Trophoblast cell (in vitro differentiated cells and primary cell): Measurements from ENCODE around the gene MMP17.

Source experiments
- DNase-seq, 2 donors: peaks; one replicate each; pipeline ENCODE4 v3.0.0-alpha.2; 2016
- H2AFZ ChIP-seq: 2 replicates; pipeline ENCODE4 v1.6.1; 2013; ENCODE audit warnings: low read length, moderate library complexity, mild to moderate bottlenecking; ENCODE audit not compliant: insufficient read depth, poor library complexity
- H2AK5ac ChIP-seq: 2 replicates; pipeline ENCODE4 v1.6.1; 2013; ENCODE audit warnings: mild to moderate bottlenecking, low read length
- H2BK120ac ChIP-seq: 2 replicates; pipeline ENCODE4 v1.6.1; 2013; ENCODE audit warnings: low read length, mild to moderate bottlenecking, moderate library complexity; ENCODE audit not compliant: insufficient read depth, poor library complexity
- H2BK12ac ChIP-seq: 2 replicates; pipeline ENCODE4 v1.6.1; 2013; ENCODE audit warnings: mild to moderate bottlenecking, low read length, moderate library complexity
- H2BK5ac ChIP-seq: 2 replicates; pipeline ENCODE4 v1.6.1; 2013; ENCODE audit warnings: low read length, low read depth, moderate library complexity, mild to moderate bottlenecking; ENCODE audit not compliant: poor library complexity
- H3K14ac ChIP-seq: 2 replicates; pipeline ENCODE4 v1.6.1; 2013; ENCODE audit warnings: mild to moderate bottlenecking, low read length
- H3K18ac ChIP-seq: 2 replicates; pipeline ENCODE4 v1.6.1; 2013; ENCODE audit warnings: mild to moderate bottlenecking, low read length
- H3K23ac ChIP-seq: 2 replicates; pipeline ENCODE4 v1.6.1; 2013; ENCODE audit warnings: low read length
- H3K27ac ChIP-seq: 2 replicates; pipeline ENCODE4 v1.5.1; 2013; ENCODE audit warnings: low read depth, mild to moderate bottlenecking, inconsistent platforms, low read length, moderate library complexity
- H3K27me3 ChIP-seq: 2 replicates; pipeline ENCODE4 v1.6.1; 2013; ENCODE audit warnings: inconsistent platforms, mild to moderate bottlenecking, low read length, moderate library complexity; ENCODE audit not compliant: insufficient read depth
- H3K36me3 ChIP-seq, 2 experiments: 1 replicate in 1 of 2; 2 replicates in 1 of 2; pipeline ENCODE4 v1.6.1; 2013; ENCODE audit warnings: low read length in 2 of 2, mild to moderate bottlenecking in 2 of 2, moderate library complexity in 1 of 2; ENCODE audit not compliant: insufficient read depth in 2 of 2, control insufficient read depth in 1 of 2
- H3K4ac ChIP-seq: 2 replicates; pipeline ENCODE4 v1.6.1; 2013; ENCODE audit warnings: low read depth, mild to moderate bottlenecking, low read length, moderate library complexity
- H3K4me1 ChIP-seq, 2 experiments: 1 replicate in 1 of 2; 2 replicates in 1 of 2; pipeline ENCODE4 v1.6.1; 2013; ENCODE audit warnings: low read length in 2 of 2, mild to moderate bottlenecking in 2 of 2, moderate library complexity in 1 of 2; ENCODE audit not compliant: insufficient read depth in 2 of 2, control insufficient read depth in 1 of 2
- H3K4me2 ChIP-seq: 2 replicates; pipeline ENCODE4 v1.6.1; 2013; ENCODE audit warnings: inconsistent platforms, mild to moderate bottlenecking, low read length, moderate library complexity
- H3K4me3 ChIP-seq: 2 replicates; pipeline ENCODE4 v1.5.1; 2013; ENCODE audit warnings: mild to moderate bottlenecking, low read depth, low read length, inconsistent platforms
- H3K79me1 ChIP-seq: one replicate; pipeline ENCODE4 v1.6.1; 2013; ENCODE audit warnings: low read length
- H3K79me2 ChIP-seq: 2 replicates; pipeline ENCODE4 v1.6.1; 2013; ENCODE audit warnings: low read length, mild to moderate bottlenecking; ENCODE audit not compliant: control insufficient read depth, insufficient read depth, poor library complexity
- H3K9ac ChIP-seq: 2 replicates; pipeline ENCODE4 v1.6.1; 2013; ENCODE audit warnings: mild to moderate bottlenecking, low read length
- H3K9me3 ChIP-seq: 2 replicates; pipeline ENCODE4 v1.6.1; 2013; ENCODE audit warnings: low read depth, mild to moderate bottlenecking, control low read depth, inconsistent platforms, low read length; ENCODE audit not compliant: insufficient read depth
- H4K12ac ChIP-seq: 2 replicates; pipeline ENCODE4 v1.6.1; 2013; ENCODE audit warnings: low read depth, mild to moderate bottlenecking, low read length, moderate library complexity
- H4K8ac ChIP-seq: 2 replicates; pipeline ENCODE4 v1.6.1; 2013; ENCODE audit warnings: low read depth, mild to moderate bottlenecking, low read length, moderate library complexity
- H4K91ac ChIP-seq: one replicate; pipeline ENCODE4 v1.6.1; 2013; ENCODE audit warnings: low read depth, mild to moderate bottlenecking, low read length, moderate library complexity
- WGBS: extraction: QIAGEN DNeasy Blood & Tissue Kit; methylation state at CpG from one replicate; pipeline ENCODE4 v1.1.7; 2013; ENCODE audit warnings: missing lambda C conversion rate; ENCODE audit not compliant: insufficient read length, insufficient coverage; ENCODE audit errors: extremely low coverage; 5-methylcytosine and 5-hydroxymethylcytosine counted together

The MMP17 gene

GRCh38 chr12:131852551-131853299 is 24.5 kb downstream of the MMP17 start:
- Histone ChIP-seq H3K4ac (no peak overlapping the region), H3K4me3 (no peak overlapping the region), H3K27me3 (no peaks in the 10 kb centered on the region), H3K9me3 (no peaks in the 10 kb centered on the region), H3K27ac (no peak overlapping the region), H2AFZ (no peak overlapping the region), H3K18ac (no peak overlapping the region), H2AK5ac (peak overlapping the region; percentile 5), H3K9ac (no peak overlapping the region), H3K4me1 (no peaks in the 10 kb centered on the region), H4K12ac (no peak overlapping the region), H2BK120ac (no peak overlapping the region), H3K79me1 (no peaks in the 10 kb centered on the region), H3K23ac (no peak overlapping the region), H3K4me2 (no peak overlapping the region), H4K91ac (peak overlapping the region; percentile 26), H4K8ac (peak overlapping the region; percentile 4), H3K14ac (no peak overlapping the region), H3K79me2 (no peaks in the 10 kb centered on the region), H3K36me3 (no peaks in the 10 kb centered on the region), H2BK5ac (no peak overlapping the region), H2BK12ac (no peak overlapping the region)
- no peak for DNase-seq
- no CpG with 5 or more reads among the region's 24 CpGs for WGBS

- H3K4me1 ChIP-seq: no peaks in the 10 kb centered on the region
- no peak overlapping the region for H3K27ac ChIP-seq
- no peaks in the 10 kb centered on the region for H3K79me2 ChIP-seq
- peak overlapping the region; percentile 7 for H2AK5ac ChIP-seq
- H3K36me3 ChIP-seq: no peaks in the 10 kb centered on the region
- peak; percentile 42 to 67 for DNase-seq
- no peak overlapping the region for H3K9ac ChIP-seq
- no peak overlapping the region for H4K91ac ChIP-seq
- peak overlapping the region; percentile 8 for H2BK120ac ChIP-seq
- H3K14ac ChIP-seq: no peak overlapping the region
- no peak overlapping the region for H4K12ac ChIP-seq
- H3K9me3 ChIP-seq: no peaks in the 10 kb centered on the region
- H3K27me3 ChIP-seq: no peaks in the 10 kb centered on the region
- H3K23ac ChIP-seq: no peak overlapping the region
- H3K79me1 ChIP-seq: no peaks in the 10 kb centered on the region
- no peak overlapping the region for H2BK5ac ChIP-seq
- no peak overlapping the region for H3K4me2 ChIP-seq
- H3K4ac ChIP-seq: no peak overlapping the region
- WGBS: no CpG with 5 or more reads among the region's 35 CpGs
- H2AFZ ChIP-seq: no peak overlapping the region
- no peak overlapping the region for H4K8ac ChIP-seq
- H2BK12ac ChIP-seq: no peak overlapping the region
- H3K4me3 ChIP-seq: no peak overlapping the region
- H3K18ac ChIP-seq: no peak overlapping the region
Observed at GRCh38 chr12:131853832-131854797, 25.9 kb downstream of the MMP17 start.

- Histone ChIP-seq H3K36me3 (no peaks in the 10 kb centered on the region), H3K9me3 (no peaks in the 10 kb centered on the region), H3K27ac (no peak overlapping the region), H4K12ac (no peak overlapping the region), H2AFZ (no peak overlapping the region), H3K4ac (no peak overlapping the region), H2BK5ac (no peak overlapping the region), H4K8ac (no peak overlapping the region), H4K91ac (peak overlapping the region; percentile 42), H3K4me1 (peaks cover 0 to 2% of the 10 kb centered on the region in 2 experiments), H3K79me1 (no peaks in the 10 kb centered on the region), H2BK12ac (peak overlapping the region; percentile 46), H3K4me3 (no peak overlapping the region), H3K23ac (no peak overlapping the region), H3K27me3 (no peaks in the 10 kb centered on the region), H3K14ac (no peak overlapping the region), H3K9ac (no peak overlapping the region), H2AK5ac (no peak overlapping the region), H3K79me2 (no peaks in the 10 kb centered on the region), H2BK120ac (no peak overlapping the region), H3K4me2 (no peak overlapping the region), H3K18ac (no peak overlapping the region)
- no CpG with 5 or more reads among the region's 16 CpGs for WGBS
- DNase-seq: no peak
Observed at GRCh38 chr12:131854861-131855476, 26.8 kb downstream of the MMP17 start.

- H3K27me3 ChIP-seq: no peaks in the 10 kb centered on the region
- WGBS: no CpG with 5 or more reads among the region's 30 CpGs
- H4K91ac ChIP-seq: peak overlapping the region; percentile 42
Observed at GRCh38 chr12:131855521-131856142, 27.4 kb downstream of the MMP17 start.

More at GRCh38 chr12:131855521-131856142, 27.4 kb downstream of the MMP17 start:
- Histone ChIP-seq H2BK120ac (no peak overlapping the region), H3K79me1 (peaks cover 3% of the 10 kb centered on the region), H3K36me3 (no peaks in the 10 kb centered on the region), H3K27ac (no peak overlapping the region), H2BK5ac (no peak overlapping the region), H3K4me3 (no peak overlapping the region), H2AFZ (no peak overlapping the region), H3K4ac (no peak overlapping the region), H2BK12ac (peak overlapping the region; percentile 46), H2AK5ac (peak overlapping the region; percentile 35), H3K9me3 (no peaks in the 10 kb centered on the region), H3K4me2 (no peak overlapping the region), H4K12ac (no peak overlapping the region), H3K23ac (no peak overlapping the region), H3K9ac (no peak overlapping the region), H4K8ac (no peak overlapping the region), H3K4me1 (peaks cover 1 to 2% of the 10 kb centered on the region in 2 experiments), H3K14ac (no peak overlapping the region), H3K18ac (no peak overlapping the region), H3K79me2 (no peaks in the 10 kb centered on the region)
- DNase-seq: no peak
